Fibroblast of lung (primary cell): ENCODE results near the gene CMC2.

Experiments
- EZH2 ChIP-seq: IDR thresholded peaks from 2 replicates; pipeline ENCODE4 v1.5.1; 2012; ENCODE audit warnings: low read length, control low read depth, mild to moderate bottlenecking; ENCODE audit errors: missing control alignments
- TF ChIP-seq, protein P1 (sequence below), 2 donors: IDR thresholded peaks in 1 of 2; conservative IDR thresholded peaks in 1 of 2; 1 replicate in 1 of 2; 2 replicates in 1 of 2; pipeline ENCODE4 v1.5.1; 2011 to 2012; ENCODE audit warnings: low read length in 2 of 2, control low read depth in 1 of 2, inconsistent platforms in 1 of 2, low read depth in 1 of 2, mild to moderate bottlenecking in 1 of 2

DNA sequence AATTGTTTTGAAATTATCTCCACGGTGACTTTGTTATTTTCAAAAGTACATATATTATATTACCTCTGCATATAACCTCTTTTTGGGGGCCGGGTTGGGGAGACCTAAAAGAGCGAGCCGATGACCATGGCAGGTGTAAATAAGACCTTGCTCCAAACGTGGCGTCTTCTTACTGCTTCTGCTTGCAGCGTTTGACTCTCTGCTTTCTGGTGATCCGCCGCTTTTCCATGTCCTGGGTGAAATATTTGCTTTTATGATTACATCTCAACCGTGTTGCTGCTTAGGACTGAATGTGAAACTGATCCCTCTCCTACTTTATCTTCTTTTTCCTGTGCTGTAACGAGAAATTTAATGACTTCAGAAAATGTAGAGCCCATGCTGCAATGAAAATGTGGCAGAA is 47.1 kb upstream of the CMC2 start:
- TF ChIP-seq, protein P1, sequence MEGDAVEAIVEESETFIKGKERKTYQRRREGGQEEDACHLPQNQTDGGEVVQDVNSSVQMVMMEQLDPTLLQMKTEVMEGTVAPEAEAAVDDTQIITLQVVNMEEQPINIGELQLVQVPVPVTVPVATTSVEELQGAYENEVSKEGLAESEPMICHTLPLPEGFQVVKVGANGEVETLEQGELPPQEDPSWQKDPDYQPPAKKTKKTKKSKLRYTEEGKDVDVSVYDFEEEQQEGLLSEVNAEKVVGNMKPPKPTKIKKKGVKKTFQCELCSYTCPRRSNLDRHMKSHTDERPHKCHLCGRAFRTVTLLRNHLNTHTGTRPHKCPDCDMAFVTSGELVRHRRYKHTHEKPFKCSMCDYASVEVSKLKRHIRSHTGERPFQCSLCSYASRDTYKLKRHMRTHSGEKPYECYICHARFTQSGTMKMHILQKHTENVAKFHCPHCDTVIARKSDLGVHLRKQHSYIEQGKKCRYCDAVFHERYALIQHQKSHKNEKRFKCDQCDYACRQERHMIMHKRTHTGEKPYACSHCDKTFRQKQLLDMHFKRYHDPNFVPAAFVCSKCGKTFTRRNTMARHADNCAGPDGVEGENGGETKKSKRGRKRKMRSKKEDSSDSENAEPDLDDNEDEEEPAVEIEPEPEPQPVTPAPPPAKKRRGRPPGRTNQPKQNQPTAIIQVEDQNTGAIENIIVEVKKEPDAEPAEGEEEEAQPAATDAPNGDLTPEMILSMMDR (conservative IDR thresholded peaks at IDR 0.05 in 1 of 2, IDR thresholded peaks at IDR 0.05 in 1 of 2; ENCODE audit: low read depth in 1 of 2, low read length in 2 of 2) = no peak
- no peak for TF ChIP-seq EZH2
